ENCODE data around the gene ALKAL2. TPM values are rescaled to one million over a fixed set of nuclear protein-coding genes. Genes with fewer than 3 reads are reported as not detected.

The ALKAL2 gene
- total RNA-seq, 2 donors from 2014 or later, result 0.44 to 0.53 TPM

DNA sequence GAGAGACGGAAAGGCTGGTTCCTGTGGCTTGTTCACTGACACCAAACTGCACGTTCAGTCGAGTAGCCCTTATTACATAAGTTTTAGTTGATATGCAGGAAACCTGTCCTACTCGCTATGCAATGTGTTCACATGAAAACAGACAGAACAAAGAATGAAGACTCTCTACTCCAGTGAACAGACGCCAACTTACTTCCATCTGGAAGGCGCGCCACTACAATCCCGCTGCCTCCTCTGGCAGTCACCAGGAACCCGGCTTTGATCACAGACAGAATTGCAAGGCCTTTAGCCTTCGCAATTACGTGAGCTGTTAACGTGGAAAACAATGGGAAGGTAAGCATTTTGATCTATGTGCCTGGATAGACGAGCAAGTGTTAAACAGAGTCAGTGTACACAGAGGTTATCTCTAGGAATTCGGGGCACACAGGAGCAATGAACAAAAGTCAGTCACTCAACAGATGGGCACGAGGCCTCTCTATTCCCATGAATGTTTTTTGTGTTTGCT lies 38.3 kb downstream of the ALKAL2 start:
- H3K36me3 Mint-ChIP-seq (ENCODE audit: low read depth), result peaks cover 30% of the 10 kb centered on the region
- no peak overlapping the region for H3K4me3 Mint-ChIP-seq
- no peak overlapping the region for H3K27ac Mint-ChIP-seq
- H3K4me1 Mint-ChIP-seq, result no peaks in the 10 kb centered on the region
- Histone ChIP-seq H3K27ac (ENCODE audit: low read depth, low read length) (no peak overlapping the region), H3K27me3 (ENCODE audit: control insufficient read depth, insufficient read depth, low read length, poor library complexity, severe bottlenecking) (no peaks in the 10 kb centered on the region), H3K4me3 (ENCODE audit: low read length) (no peak overlapping the region), H3K9ac (ENCODE audit: extremely low read depth, low read length, poor library complexity, severe bottlenecking) (no peak overlapping the region), H3K36me3 (ENCODE audit: control insufficient read depth, insufficient read depth, low read length) (no peaks in the 10 kb centered on the region), H3K4me1 (ENCODE audit: control insufficient read depth, insufficient read depth, low read length) (no peaks in the 10 kb centered on the region), H3K9me3 (ENCODE audit: control insufficient read depth, low read length) (no peaks in the 10 kb centered on the region)
- H3K27me3 Mint-ChIP-seq (ENCODE audit: insufficient read depth), result no peaks in the 10 kb centered on the region
- TF ChIP-seq, protein P1, sequence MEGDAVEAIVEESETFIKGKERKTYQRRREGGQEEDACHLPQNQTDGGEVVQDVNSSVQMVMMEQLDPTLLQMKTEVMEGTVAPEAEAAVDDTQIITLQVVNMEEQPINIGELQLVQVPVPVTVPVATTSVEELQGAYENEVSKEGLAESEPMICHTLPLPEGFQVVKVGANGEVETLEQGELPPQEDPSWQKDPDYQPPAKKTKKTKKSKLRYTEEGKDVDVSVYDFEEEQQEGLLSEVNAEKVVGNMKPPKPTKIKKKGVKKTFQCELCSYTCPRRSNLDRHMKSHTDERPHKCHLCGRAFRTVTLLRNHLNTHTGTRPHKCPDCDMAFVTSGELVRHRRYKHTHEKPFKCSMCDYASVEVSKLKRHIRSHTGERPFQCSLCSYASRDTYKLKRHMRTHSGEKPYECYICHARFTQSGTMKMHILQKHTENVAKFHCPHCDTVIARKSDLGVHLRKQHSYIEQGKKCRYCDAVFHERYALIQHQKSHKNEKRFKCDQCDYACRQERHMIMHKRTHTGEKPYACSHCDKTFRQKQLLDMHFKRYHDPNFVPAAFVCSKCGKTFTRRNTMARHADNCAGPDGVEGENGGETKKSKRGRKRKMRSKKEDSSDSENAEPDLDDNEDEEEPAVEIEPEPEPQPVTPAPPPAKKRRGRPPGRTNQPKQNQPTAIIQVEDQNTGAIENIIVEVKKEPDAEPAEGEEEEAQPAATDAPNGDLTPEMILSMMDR (conservative IDR thresholded peaks at IDR 0.05), result no peak
- no peak for DNase-seq
- no peaks in the 10 kb centered on the region for H3K9me3 Mint-ChIP-seq
- 85 to 93% methylated on average over 14 to 15 of the region's 15 CpGs for WGBS, 2 experiments (ENCODE audit: insufficient coverage in 1 of 2, insufficient read length in 1 of 2)

DNA sequence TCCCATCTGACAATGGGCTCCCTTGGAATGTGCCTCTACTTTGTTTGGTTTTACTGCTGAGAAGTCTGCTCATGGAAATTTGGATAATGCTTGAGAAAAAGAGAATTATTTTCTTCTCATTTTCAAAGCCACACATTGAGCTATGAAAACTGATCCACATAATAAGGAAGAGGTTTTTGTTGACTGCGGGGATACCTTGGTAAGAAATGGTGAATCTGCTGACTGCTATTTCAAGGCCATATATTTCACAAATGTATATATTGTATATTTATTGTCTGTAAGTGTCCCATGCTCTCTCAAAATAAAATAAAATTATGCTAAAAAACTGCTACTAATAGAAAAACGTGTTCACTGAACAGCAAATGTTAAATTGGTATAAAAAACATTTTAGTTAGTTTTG lies 39.2 kb downstream of the ALKAL2 start:
- Histone ChIP-seq H3K9ac (ENCODE audit: extremely low read depth, low read length, poor library complexity, severe bottlenecking) (no peak overlapping the region), H3K36me3 (ENCODE audit: control insufficient read depth, insufficient read depth, low read length) (no peaks in the 10 kb centered on the region), H3K4me1 (ENCODE audit: control insufficient read depth, insufficient read depth, low read length) (no peaks in the 10 kb centered on the region), H3K4me3 (ENCODE audit: low read length) (no peak overlapping the region), H3K27me3 (ENCODE audit: control insufficient read depth, insufficient read depth, low read length, poor library complexity, severe bottlenecking) (no peaks in the 10 kb centered on the region), H3K9me3 (ENCODE audit: control insufficient read depth, low read length) (no peaks in the 10 kb centered on the region), H3K27ac (ENCODE audit: low read depth, low read length) (no peak overlapping the region)
- WGBS, 2 experiments (ENCODE audit: insufficient coverage in 1 of 2, insufficient read length in 1 of 2), result 100% methylated on average over 1 of the region's 2 CpGs; no CpG with 5 or more reads in 1 of the 2 experiments
- Mint-ChIP-seq H3K9me3 (no peaks in the 10 kb centered on the region), H3K27me3 (ENCODE audit: insufficient read depth) (no peaks in the 10 kb centered on the region), H3K4me1 (no peaks in the 10 kb centered on the region), H3K4me3 (no peak overlapping the region), H3K27ac (no peak overlapping the region), H3K36me3 (ENCODE audit: low read depth) (peaks cover 37% of the 10 kb centered on the region)
- no peak for DNase-seq
- TF ChIP-seq, protein P1 (conservative IDR thresholded peaks at IDR 0.05), result no peak

DNA sequence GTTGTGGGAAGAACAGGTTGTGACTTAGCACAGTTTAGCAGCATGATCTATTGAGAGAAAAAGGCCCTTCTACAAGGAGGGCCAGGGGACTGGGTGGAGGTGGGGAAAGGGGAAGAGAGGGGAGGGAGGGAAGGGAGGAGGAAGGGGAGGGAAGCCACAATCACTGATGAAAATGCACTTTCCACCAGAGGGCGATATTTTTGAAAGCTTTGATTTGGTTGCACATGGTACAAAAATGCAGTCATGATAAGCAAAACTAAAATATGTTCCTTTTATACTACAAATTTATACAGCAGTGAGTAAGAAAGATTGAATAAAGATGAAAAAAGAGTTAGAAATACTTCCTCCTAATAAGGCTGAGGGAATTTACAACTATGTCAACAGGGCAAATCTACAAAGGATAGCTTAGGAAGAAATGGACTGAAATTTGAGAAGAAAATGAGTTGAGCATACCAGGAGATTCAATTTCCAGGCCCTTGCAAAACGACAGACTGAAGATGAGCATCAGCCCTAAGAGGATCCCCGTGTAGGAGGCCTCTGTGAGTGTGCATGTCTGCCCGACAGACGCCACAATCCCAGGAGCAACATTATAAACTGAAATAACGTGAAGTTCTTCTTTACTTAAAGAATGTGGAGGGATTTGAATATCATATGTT lies 41.3 kb downstream of the ALKAL2 start:
- Mint-ChIP-seq H3K27ac (no peak overlapping the region), H3K4me1 (no peaks in the 10 kb centered on the region), H3K9me3 (no peaks in the 10 kb centered on the region), H3K4me3 (no peak overlapping the region), H3K27me3 (ENCODE audit: insufficient read depth) (no peaks in the 10 kb centered on the region), H3K36me3 (ENCODE audit: low read depth) (peaks cover 46% of the 10 kb centered on the region)
- Histone ChIP-seq H3K27me3 (ENCODE audit: control insufficient read depth, insufficient read depth, low read length, poor library complexity, severe bottlenecking) (no peaks in the 10 kb centered on the region), H3K9ac (ENCODE audit: extremely low read depth, low read length, poor library complexity, severe bottlenecking) (no peak overlapping the region), H3K27ac (ENCODE audit: low read depth, low read length) (no peak overlapping the region), H3K4me1 (ENCODE audit: control insufficient read depth, insufficient read depth, low read length) (no peaks in the 10 kb centered on the region), H3K36me3 (ENCODE audit: control insufficient read depth, insufficient read depth, low read length) (no peaks in the 10 kb centered on the region), H3K9me3 (ENCODE audit: control insufficient read depth, low read length) (no peaks in the 10 kb centered on the region), H3K4me3 (ENCODE audit: low read length) (no peak overlapping the region)
- 70 to 77% methylated on average over 4 to 6 of the region's 6 CpGs for WGBS, 2 experiments (ENCODE audit: insufficient coverage in 1 of 2, insufficient read length in 1 of 2)
- peak; percentile 62 for DNase-seq
- TF ChIP-seq, protein P1 (conservative IDR thresholded peaks at IDR 0.05), result peak; percentile 82

All from endodermal cell (in vitro differentiated cells).